Measurements from ENCODE around the gene TMEM232.
"Not testable (repeated sequence)": the region's sequence is repeated elsewhere in the genome, so short reads cannot be mapped to it uniquely, and the experiment has no call there.

Gene TMEM232

DNA sequence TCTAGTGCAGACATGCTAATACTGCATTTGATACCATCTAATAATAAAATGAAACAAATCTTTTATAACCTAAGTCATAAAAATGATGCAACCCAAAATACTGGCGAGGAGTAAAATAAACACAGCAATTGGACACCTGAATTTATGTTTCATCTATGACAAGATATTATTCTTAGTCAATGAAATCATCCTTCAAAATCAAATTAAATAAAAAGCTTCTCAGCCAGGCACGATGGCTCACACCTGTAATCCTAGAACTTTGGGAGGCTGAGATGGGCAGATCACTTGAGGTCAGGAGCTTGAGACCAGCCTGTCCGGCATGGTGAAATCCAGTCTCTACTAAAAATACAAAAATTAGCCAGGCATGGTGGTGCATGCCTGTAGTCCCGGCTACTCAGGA is 179.0 kb downstream of the TMEM232 start:
- TF ChIP-seq, protein P1, sequence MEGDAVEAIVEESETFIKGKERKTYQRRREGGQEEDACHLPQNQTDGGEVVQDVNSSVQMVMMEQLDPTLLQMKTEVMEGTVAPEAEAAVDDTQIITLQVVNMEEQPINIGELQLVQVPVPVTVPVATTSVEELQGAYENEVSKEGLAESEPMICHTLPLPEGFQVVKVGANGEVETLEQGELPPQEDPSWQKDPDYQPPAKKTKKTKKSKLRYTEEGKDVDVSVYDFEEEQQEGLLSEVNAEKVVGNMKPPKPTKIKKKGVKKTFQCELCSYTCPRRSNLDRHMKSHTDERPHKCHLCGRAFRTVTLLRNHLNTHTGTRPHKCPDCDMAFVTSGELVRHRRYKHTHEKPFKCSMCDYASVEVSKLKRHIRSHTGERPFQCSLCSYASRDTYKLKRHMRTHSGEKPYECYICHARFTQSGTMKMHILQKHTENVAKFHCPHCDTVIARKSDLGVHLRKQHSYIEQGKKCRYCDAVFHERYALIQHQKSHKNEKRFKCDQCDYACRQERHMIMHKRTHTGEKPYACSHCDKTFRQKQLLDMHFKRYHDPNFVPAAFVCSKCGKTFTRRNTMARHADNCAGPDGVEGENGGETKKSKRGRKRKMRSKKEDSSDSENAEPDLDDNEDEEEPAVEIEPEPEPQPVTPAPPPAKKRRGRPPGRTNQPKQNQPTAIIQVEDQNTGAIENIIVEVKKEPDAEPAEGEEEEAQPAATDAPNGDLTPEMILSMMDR (IDR thresholded peaks at IDR 0.05; ENCODE audit: low read depth, low read length), result no peak
- no peak overlapping the region for H3K4me3 ChIP-seq (ENCODE audit: low read depth, low read length)

DNA sequence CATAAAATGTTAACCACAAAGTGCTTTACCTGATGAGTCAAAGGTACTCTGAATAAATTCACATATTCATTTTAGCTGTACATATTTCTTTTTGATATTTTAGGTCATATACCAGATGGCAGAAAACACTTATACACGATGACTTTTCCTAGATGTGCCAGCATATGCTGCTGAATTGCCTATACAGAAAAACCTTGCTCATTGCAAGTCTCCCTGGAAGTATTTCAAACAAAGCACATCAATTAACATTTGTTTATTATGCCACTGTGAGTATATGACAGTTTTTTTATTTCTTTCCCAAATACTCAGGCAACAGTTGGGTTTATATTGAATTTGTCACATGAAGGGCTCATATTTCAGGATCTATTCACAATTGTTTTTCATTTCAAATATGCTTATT is 180.8 kb downstream of the TMEM232 start:
- TF ChIP-seq, protein P1 (IDR thresholded peaks at IDR 0.05; ENCODE audit: low read depth, low read length), result no peak
- H3K4me3 ChIP-seq (ENCODE audit: low read depth, low read length), result no peak overlapping the region

DNA sequence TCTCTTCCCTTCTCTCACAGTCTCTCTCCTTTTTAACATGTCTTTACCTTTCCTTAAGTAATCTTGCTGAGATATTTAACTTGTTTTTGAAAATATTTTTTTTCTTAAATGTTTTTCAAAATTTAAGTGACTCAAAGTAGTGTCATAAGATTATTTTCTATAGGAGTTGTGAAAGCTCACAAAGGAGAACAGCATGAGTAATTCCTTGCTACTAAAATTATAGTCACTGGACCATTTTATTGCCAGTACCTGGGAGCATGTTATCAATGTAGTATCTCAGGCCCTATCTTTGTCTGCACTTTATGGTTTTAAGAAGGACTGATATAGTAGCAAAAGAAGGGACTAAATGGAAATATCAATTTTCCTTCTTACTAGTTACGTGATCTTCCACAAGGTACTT is 181.9 kb downstream of the TMEM232 start:
- no peak overlapping the region for H3K4me3 ChIP-seq (ENCODE audit: low read depth, low read length)
- TF ChIP-seq, protein P1 (IDR thresholded peaks at IDR 0.05; ENCODE audit: low read depth, low read length), result no peak

DNA sequence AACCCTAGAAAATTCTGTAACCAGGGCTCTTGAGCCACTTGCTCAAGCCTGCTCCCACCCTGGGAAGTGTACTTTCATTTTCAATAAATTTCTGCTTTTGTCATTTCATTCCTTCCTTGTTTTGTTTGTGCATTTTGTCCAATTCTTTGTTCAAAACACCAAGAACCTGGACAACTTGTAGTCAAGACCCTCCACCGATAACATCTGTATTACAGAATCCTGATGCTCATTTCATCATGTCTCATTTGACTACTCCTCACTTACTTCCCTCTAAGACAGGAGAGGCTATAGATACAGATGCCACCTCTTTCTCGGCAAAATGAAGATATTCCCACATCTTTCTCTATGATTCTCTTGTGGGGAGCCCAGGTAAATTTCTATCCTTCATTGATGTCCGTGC is 183.5 kb downstream of the TMEM232 start:
- TF ChIP-seq, protein P1 (IDR thresholded peaks at IDR 0.05; ENCODE audit: low read depth, low read length), result no peak
- no peak overlapping the region for H3K4me3 ChIP-seq (ENCODE audit: low read depth, low read length)

DNA sequence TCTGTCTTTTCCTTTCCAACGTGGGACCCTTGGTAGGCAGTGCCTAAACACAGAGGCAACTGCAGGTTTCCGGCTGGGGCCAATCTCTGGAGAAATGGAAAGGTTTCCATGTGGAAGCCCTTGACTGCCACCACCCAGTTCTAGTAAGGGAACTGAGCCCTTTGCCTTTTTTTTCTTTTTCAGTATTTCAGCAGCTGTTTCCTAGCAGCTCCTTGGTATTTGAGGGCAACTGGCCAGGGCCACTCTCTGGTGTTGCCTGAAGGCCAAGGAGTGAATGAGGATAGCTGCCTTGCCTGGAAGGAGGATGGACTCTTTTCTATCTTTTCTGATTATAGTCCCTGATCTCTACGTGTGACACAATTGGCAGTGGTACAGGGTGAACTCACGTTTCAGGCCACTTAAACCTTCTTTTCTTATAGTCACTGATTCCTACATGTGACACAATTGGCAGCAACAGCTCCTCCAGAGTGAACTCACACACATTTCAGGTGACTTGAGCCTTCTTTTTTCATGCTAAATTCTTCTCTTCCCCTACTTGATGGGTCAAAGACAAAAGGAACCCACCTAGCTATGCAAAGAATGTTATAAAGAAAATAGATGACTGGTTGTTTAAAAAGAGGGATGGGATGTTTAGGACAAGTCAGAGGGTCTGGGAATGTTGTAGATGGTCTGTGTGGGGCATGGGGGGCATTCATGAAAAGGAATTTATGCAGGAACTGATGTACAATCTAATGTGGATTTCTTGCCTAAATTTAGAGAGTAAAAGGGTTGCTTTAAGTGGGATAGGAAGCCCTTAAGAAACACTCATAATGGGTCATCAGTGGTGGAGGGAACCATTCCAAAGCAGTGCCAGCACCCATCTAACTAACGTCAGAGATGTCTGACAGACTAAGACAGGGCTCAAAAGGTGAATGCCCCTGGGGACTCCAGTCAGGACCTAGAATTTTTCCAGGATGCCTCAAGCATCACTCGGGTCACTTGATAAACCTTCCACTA is 190.1 kb downstream of the TMEM232 start:
- no peak overlapping the region for H3K4me3 ChIP-seq (ENCODE audit: low read depth, low read length)
- TF ChIP-seq, protein P1 (IDR thresholded peaks at IDR 0.05; ENCODE audit: low read depth, low read length), result no peak

DNA sequence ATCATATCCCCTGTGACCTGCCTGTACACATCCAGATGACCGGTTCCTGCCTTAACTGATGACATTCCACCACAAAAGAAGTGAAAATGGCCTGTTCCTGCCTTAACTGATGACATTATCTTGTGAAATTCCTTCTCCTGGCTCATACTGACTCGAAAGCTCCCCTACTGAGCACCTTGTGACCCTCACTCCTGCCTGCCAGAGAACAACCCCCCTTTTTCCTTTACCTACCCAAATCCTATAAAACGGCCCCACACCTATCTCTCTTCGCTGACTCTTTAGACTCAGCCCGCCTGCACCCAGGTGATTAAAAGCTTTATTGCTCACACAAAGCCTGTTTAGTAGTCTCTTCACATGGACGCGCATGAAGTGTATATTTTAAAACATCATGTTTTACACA is 191.3 kb downstream of the TMEM232 start:
- H3K4me3 ChIP-seq (ENCODE audit: low read depth, low read length), result not testable (repeated sequence)

DNA sequence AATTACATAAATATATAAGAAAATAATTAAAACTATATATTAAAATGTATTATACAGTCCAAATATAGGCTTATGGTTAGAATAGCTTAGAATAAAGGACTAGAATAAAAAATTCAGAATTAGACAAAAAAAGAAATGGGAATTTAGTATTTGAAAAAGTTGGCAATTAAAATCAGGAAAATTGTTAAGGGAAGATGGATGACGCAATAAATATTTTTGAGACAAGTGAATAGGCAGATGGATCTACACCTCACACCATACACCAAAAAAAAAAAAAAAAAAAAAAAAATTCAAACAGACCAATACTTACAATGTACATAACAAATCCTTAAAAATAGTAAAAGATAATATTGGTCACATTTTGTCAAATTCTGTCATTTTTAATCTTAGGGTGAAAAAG is 200.7 kb downstream of the TMEM232 start:
- no peak overlapping the region for H3K4me3 ChIP-seq (ENCODE audit: low read depth, low read length)
- TF ChIP-seq, protein P1 (IDR thresholded peaks at IDR 0.05; ENCODE audit: low read depth, low read length), result no peak
